ENCODE measurements around the gene MTHFD1L.

DNA sequence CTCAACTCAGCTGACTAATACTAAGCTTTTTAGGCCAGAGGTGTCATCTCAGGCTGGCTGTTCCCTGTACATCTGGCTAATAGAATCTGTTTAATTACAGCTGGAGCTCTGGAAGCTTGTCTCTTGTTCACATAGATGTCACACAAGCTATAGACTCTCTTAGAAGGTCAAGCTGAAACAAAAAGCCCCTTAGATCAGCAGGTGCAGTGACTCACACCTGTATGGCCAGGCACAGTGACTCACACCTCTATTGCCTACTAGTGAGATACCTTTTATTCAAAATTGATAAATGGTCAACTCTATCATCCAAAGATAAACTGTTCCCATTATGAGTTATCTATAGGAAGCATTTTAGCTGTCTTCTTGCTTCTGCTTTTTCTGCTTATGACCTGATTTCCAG is 29.9 kb upstream of the MTHFD1L start:
- TF ChIP-seq FOXP2 (optimal IDR thresholded peaks at IDR 0.05; ENCODE audit: control extremely low read depth, extremely low read length, insufficient read depth) (no peak), POLR2AphosphoS5 (IDR thresholded peaks at IDR 0.05; ENCODE audit: borderline replicate concordance, low read depth, low read length) (no peak), EZH2 (IDR thresholded peaks at IDR 0.05) (no peak)
